Stimulated activated CD4-positive, alpha-beta T cell treated with anti-CD3 and anti-CD28 coated beads, Interleukin-4, amount 100 ng/mL, for 24 hours (primary cell): ENCODE data around the gene ZNF365.
A peak's percentile ranks its signal among the peaks of the same experiment; 100 is the strongest.
"Not testable (repeated sequence)": the region's sequence is repeated elsewhere in the genome, so short reads cannot be mapped to it uniquely, and the experiment has no call there.

Experiments
- DNase-seq: peaks from one replicate; pipeline ENCODE4 v3.0.0-alpha.2; 2020

Gene ZNF365

DNA sequence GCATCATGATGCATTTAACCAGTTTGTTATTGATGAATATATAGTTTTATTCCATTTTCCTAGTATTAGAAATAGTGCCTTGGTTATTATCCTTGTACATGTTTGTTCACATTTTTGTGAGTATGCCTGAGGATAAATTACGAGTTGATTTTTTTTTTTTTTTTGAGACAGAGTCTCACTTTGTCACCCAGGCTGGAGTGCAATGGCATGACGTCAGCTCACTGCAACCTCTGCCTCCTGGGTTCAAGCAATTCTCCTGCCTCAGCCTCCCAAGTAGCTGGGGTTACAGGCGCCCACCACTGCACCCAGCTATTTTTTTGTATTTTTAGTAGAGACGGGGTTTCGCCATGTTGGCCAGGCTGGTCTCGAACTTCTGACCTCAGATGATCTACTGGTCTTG lies 4.7 kb downstream of the ZNF365 start:
- not testable (repeated sequence) for DNase-seq

DNA sequence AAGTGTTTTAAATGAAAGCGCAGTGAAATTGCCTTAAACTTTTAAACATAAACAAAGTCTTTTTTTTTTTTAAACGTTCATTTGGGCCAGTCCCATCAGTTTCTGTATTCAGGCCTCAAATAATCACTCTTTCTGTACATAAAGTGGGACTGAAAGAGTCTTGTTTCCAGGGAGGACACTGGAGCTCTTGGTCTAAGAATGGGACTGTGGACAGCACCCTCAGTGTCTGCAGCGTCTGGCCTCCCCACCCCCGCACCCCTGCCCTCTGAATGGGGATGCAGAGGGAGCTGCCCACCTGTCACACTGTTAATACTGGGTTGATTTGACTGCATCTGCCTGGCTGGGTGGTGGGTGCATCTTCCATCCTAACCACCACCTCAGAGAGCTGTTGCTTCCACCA lies 5.2 kb downstream of the ZNF365 start:
- DNase-seq: no peak

DNA sequence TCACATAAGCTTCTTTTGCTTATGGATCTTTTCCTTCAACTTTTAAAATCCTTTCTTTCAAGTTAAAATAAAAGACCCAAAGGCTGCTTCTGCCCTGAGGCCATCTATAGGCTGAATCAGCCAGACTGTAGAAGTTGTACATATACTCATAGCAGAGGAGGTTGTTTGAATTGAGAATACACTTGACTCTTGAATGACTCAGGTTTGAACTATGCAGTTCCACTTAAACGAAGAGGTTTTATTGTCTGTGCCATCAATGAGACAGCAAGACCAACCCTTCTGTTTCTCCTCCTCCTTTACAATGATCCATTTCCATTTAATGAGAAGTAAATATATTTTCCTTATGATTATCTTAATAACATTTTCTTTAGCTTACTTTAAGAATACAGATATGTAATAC lies 5.8 kb downstream of the ZNF365 start:
- DNase-seq: no peak

DNA sequence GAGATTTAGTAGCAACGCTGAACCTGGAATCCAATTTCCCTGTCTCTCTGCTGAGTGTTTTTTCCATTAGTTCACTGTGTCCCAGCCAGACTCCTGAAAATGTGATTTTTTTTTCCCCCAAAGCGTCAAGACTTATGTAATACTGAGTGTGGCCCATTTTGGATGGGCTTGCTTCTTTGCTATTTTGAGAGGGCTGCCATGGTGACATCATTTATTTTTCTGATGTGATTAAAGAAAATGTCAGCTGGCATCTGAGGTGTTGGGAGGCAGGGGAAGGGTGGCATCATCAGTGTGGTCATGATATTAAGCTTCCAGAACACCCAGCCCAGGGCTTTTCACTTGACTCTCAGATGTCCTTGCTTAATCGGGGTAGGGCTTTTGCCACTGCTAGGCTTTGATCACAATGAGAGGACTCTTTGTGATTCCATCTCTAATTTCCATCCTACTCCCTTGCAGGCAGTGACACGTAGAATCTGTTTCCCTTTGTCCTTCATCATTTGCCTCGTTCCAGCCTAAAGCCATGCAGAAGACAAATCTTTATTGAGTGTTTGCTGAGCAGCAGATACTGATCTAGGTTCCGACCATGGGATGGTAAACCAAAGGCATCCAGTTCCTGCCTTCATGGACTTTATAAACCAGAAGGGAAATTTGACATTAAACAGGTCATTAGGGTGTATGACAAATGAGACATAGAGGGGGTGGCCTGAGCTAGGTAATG lies 7.4 kb downstream of the ZNF365 start:
- no peak for DNase-seq

DNA sequence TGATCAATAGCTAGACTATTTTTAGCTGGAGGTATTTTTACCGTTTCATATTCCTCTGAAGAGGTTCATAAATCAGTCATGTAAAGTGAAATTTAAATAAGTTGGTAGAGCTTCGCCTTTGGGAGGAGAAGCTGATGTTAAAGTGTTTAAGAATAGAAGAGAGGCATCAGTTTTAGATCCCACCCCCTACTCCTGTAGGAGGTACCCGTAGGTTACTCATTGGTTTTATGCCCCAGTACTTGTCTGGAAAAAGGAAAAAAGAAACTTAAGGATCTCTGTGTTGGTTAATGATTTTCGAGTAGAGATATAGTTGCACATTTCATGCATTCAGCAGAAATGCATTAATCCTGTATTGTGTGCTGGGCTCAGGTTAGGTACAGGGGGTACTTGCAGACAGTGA lies 8.7 kb downstream of the ZNF365 start:
- DNase-seq: no peak

DNA sequence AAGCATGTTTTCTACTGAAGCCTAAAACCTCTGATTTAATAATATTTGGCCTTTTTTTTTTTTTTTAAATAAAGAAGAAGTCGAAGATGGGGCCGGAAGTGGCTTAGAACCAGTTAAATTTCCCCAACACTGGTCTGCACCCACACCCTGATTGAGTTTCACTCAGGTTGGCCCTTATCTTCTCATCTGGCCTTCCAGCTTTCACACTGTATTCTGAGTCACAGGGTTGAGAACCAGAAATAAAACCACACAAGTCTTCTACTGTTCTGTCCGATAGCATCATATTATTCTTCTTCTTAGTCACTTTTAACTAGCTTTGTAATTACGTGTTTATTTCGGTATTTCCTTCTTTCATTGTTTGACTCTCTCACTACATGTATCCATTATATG lies 9.9 kb downstream of the ZNF365 start:
- DNase-seq: peak; percentile 65

DNA sequence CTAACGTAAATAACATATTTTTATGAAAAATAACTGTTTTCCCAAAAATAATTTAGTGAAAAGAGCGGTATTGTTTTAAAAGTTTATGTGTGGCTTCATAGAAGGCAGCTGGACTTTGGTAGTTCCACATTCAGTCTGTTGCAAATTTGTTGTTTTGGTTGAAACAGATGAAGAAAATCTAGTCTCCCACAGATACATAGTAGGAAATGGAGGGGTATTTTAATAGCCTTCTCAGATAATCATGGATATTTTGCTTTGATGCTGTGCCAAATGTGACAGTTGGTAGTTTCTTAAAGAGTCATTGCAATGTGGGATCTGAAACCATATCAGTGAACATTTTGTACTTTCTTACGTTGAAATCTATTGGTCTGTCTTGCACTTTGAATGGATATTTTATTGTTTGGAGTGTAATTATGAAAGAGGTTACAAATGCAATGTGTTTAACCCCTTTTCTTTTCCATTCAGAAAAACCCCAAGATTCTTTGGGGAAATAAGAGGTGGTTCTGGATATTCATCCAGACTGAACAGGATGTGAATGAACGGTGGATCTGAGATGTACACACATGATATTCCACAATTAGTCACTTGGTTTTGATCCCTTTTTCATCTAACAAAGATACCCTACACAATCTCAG lies 10.4 kb downstream of the ZNF365 start:
- no peak for DNase-seq

DNA sequence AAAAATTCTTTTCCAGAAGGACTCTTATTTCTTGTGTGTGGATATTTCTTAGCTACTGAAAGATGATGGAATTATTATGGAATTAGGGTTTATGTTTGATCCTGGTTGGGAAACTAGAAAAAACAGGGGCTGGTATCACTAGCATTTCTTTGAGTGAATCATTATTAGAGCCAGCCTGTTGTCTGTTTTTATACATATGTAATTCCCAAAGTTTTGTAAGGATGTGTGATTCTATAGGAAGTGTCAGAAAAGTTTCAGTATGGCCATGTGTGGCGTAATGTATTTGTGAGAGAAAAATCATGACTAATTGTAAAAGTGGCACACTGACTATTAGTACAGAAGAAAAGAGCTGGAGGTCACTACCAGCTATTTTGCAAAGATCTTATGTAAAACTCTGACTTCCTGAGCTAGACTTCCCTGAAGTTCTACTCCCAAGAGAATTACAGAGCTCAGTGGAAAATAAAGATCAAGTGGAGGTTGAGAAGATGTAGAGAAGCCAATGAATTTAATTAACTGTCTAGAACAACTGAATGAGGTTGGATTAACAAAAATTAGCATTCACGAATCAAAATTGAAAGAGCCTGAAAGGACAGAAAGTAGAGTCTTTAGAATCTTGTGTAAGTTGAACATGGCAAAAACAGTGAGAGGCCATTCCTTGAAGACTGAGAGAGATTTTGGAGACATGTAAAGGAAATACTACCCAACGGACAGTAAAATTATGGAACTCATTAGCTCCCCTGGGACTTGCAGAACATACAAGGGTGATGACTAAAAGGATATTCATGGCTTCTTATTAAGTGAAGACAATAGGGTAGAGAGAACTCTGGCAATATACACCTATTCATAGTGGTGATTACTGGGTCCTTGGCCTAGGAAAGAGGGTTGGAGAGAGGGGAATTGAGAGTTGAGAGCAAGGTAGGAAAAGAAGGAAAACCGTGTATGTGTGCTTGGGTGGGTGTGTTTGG lies 12.5 kb downstream of the ZNF365 start:
- no peak for DNase-seq

DNA sequence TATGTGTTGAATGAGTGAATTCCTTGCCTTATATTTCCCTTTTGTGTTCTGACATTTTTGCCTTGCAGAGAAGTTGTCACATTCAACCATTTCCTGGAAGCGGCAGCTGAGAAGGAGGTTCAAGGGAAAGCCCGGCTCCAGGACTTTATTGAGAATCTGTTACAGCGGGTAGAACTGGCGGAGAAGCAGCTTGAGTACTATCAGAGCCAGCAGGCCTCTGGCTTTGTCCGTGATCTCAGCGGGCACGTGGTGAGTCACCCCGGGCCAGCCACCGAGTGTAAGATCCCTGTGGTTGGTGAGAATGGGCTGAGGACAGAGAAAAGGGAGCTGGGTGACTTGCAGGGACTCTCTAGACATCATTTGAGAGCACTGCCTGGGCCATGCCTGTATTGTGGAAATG lies 14.2 kb downstream of the ZNF365 start:
- DNase-seq: no peak

DNA sequence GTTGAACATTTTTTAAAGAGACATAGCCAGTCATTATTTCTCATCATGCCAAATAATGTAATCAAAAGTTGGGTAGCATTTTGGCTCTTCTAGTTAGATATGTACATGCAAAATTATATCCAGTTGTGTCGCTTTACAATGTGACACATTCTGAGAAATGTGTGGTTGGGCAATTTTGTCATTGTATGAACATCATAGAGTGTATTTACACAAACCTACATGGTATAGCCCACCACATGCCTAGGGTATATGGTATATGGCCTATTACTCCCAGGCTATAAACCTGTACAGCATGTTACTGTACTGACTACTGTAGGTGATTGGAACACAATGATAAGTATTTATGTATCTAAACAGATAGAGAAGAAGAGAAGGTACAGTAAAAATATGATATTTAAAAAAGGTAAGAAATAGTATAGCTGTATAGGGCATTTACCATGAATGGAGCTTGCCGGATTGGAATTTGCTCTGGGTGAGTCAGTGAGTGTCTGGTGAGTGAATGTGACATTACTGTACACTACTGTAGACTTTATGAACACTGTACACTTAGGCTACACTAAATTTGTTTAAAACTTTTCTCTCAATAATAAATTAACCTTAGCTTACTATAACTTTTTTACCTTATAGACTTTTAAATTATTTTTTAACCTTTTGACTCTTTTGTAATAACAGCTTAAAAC lies 16.5 kb downstream of the ZNF365 start:
- no peak for DNase-seq

DNA sequence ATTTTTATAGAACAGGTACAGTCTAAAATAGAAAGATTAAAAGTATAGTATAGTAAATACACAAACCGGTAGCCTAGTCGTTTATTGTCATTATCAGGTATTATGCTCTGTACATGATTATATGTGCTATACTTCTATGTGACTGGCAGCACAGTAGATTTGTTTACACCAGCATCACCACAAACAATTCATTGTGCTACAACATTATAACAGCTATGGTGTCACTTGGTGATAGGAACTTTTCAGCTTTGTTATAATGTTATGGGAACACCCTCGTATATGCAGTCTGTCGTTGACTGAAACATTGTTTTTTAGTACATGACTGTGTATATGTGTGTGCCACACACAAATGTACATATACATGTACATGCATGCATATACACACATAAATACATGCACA lies 19.1 kb downstream of the ZNF365 start:
- no peak for DNase-seq

DNA sequence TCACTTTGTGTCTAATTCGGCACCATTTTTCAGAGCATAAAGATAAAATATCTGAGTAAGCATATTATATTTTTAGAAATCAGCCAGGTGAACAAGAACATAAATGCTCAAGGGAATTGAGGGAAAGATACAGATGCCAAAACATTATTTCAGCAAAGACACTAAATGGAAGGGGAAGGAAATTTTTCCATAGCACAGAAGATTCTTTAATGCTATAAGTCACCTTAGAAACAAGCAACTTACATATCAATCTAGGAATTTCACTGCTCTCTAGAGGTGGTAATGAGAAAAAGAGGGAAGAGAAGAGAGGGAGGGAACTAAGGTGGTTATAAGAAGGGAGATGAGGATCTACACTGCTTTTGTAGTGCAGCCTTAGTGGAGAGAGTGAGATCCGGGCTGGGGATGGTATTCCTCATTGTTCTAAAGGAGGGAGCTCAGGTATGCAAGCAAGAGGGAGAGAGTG lies 20.4 kb downstream of the ZNF365 start:
- DNase-seq: no peak

DNA sequence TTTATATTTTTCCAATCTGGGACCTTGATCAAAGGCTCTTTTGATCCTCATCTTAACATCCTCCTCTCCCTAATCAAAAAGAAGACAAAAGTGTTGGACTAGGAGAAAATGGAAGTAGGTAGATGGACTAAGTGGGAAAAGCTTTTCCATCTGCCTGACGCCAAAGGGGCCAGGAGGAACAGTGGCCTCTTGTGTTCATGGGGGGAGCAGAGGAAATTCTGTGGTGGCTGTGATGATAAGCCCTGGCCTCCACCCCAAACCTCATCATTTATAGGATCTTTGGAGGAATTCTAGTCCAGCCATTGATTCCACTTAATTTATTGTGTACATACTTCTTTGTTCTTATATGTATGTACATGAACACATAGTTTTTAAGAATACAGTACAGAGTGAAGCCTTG lies 21.7 kb downstream of the ZNF365 start:
- no peak for DNase-seq

DNA sequence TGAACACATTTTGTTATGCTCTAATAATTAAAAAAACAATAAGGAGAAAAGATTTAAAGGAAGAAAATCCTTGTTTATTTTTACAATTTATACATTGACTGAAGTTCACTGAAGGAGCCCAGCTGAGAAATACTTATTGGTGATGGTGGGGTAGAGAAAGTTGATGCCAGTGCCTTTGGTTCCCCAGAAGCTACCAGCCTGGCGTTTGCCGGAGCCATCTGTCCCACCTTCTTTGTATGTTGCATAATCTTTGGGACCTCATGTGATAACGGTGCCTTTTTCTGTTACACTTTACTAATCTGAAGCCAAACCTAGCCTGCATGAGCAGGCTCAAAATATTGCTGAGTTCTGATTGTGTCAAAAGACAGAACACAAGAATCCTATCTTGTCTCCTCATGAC lies 22.7 kb downstream of the ZNF365 start:
- DNase-seq: no peak

DNA sequence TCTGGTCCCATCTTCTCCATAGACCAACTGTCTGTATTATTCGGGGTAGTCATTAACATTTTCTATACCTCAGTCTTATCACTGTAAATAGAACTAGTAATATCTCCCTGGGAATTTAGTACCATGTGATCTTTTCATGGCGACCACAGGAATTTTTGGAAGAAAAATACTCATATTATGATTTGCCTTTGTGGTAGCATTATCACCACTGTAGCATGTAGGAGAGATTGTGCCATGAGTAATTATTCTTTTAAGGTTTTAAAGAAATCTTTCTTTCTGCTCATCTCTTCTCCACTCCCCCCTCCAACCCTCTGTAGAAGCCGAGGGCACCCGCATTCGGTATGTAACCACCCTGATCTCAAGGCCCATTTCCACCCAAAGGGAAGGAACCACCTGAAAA lies 25.0 kb downstream of the ZNF365 start:
- DNase-seq: no peak

DNA sequence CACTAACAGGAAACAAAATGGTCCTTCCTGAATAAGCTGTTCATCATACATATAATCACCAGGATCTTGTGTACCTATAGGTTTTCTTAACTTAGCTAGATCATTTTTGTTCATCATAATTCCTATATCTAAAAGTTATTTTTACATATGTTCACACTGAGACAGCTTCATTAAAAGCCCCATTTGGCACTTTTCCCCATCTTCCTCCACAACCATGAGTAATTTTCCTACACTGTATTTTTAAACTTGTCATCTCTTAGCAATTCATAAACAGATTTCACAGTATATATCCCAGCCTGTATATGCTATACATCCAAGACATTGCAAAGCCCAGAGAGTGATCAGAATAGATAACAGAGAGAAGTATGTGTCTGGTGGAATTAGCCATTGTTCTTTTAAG lies 28.3 kb downstream of the ZNF365 start:
- DNase-seq: no peak

DNA sequence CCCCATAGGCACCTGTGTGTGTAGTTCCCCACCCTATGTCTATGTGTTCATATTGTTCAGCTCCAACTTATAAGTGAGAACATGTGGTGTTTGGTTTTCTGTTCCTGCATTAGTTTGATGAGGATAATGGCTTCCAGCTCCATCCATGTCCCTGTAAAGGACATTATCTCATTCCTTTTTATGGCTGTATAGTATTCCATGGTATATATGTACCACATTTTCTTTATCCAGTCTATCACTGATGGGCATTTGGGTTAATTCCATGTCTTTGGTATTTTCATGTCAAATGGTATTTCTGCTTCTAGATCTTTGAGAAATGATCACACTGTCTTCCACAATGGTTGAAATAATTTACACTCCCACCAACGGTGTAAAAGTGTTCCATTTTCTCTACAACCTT lies 36.4 kb downstream of the ZNF365 start:
- not testable (repeated sequence) for DNase-seq

DNA sequence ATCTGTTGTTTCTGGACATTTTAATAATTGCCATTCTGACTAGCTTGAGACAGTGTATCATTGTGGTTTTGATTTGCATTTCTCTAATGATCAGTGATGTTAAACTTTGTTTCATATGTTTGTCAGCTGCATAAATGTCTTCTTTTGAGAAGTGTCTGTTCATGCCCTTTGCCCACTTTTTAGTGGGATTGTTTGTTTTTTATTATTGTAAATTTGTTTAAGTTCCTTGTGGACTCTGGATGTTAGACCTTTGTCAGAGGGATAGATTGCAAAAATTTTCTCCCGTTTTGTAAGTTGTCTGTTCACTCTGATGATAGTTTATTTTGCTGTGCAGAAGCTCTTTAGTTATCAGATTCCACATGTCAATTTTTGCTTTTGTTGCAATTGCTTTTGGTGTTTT lies 36.8 kb downstream of the ZNF365 start:
- DNase-seq: not testable (repeated sequence)

DNA sequence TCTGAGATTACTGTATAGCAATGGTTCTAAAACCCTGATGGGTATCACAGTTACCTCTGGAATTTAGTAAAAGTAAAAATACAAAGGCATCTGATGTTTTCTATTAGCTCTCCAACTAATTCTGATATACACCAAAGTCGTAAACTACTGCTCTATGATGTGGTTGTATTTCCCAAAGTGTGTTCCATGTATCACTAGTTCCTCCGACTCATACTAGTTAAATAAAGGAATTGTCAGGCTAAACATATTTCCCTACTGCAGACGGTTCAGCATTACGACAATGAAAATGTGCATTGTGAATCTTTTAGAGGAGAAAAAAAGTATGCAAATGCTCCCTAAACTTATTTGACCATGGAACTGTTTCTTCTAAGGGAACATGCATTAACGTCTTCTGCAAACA lies 38.9 kb downstream of the ZNF365 start:
- no peak for DNase-seq

DNA sequence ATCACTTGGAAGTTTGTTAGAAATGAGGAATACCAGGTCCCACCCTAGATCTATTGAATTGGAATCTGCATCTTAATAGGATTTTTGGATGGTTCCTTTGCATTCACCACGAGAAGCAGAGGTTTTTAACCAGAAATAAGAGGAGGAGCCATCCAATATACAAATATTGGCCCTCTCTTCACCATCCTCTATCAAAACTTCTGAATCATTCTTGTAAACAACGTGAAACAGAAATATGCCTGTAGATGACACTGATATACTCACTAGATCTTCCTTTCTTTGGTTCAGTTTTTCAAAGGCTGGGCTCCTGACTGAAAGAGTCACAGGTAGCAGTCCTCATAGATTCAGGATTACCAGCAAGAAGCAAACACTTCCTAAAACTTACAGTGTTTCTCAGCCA lies 39.5 kb downstream of the ZNF365 start:
- DNase-seq: no peak

DNA sequence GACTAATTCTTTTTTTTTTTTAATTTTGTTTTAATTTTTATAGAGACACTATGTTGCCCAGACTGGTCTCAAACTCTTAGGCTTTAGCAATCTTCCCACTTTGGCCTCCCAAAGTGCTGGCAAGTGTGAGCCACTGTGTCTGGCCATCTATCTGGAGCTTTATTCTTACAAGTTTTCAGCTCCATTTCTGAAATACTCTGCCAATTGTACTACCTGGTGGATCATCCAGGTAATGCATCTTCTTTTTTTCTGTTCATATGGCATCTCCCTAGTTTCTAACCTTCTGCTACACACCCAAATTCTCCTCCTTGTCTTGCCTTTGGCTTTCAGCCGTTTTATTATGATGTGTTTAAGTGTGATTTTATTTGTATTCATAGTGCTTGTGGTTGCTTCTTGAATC lies 40.2 kb downstream of the ZNF365 start:
- DNase-seq: no peak

DNA sequence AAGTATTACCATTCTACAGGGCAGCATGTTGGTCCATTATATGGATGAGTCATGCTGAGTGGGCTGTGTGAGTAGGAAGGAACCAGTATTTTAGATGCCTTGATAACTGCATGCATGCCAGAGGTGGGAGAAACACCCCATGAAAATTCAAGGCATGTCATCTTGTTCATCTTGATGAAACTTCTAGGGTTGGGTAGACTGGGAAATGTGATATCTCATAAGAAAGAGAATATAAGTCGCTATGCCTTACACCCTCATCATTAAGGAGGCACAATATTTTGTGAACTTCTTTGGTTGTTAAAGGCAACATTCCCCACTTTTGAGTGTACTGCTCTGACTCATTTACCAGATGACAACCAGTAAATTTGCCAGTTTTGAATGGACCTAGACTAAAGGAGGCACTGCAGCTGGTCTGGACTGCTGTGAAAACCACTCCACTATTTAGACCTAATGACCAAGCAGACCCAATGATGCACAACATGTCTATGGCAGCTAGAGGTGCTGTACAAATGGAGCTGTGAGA lies 48.0 kb downstream of the ZNF365 start:
- peak; percentile 21 for DNase-seq

DNA sequence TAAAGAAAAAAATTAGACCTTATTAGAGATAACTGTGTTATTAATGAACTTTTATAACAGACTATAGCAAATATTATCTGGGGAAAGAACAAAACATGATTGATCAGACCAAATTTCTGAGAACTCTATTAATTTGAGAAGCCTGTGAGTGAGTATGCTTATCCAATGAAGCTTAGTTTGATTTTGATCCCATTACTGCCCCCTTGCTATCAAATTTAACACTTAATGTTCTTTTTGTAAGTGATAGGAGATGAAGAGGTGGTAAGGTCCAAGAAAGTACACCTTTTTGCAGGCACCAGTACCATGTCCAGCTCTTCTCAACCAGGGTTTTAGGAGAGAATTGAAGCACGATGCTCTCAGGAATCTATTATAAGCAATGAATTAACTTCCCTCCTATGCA lies 49.9 kb downstream of the ZNF365 start:
- DNase-seq: no peak
